NCI-H2029 (cell line): Measurements from ENCODE around the gene CELF4.

Experiments used
- DNase-seq: peaks from one replicate; lab custom pipeline; 2025; lab: John Stamatoyannopoulos, UW

The CELF4 gene

DNA sequence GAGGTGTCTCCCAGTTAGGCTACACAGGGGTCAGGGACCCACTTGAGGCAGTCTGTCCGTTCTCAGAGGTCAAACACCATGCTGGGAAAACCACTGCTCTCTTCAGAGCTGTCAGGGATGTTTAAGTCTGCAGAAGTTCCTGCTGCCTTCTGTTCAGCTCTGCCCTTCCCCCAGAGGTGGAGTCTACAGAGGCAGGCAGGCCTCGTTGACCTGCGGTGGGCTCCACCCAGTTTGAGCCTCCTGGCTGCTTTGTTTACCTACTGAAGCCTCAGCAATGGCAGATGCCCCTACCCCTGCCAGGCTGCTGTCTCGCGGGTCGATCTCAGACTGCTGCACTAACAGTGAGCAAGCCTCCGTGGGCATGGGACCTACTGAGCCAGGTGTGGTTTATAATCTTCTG, 346.3 kb downstream of the CELF4 start:
- no peak for DNase-seq

DNA sequence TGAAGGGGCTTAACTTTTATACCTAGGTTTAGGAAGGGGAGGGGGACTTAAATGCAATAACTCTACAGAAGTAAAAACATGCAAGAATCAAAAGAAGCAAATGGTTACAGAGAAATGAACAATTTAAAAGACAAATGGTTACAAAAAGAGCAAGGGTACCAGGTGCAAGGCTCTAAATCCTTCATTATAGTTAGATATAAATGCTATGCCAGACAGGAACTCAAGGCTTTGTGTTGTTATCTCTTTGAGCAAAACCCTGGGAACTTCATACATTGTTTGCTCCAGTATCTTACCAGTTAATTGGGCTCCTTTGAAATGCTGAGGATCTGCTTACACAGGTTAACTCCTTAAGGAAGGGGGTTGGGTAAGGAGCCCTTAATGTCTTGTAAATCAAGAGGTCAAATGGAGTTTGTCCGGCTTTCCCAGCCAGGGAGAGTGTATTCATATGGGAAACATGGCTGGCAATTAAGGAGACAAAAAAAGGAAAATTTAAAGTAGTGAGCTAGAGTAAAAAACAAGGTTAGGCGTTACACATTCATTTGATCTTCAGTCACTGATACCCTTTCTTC, 347.5 kb downstream of the CELF4 start:
- DNase-seq = no peak

DNA sequence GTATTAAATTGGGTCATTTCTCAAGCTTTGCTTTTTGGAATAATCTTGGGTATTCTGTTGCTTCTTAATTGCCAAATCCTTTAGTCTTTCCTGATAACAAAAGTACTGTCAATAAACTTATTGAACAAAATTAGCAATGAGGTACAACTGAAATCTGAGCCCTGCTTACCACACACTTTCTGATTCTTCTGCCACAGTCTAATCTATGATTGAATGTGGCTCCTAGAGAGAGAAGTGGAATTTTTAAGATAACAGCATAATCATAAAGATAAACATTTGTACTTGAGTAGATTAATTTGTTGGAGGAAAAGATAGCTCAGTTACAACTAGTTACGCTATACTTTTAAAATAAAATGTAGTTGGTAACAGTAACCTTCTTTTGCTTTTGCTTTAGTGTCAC, 354.8 kb downstream of the CELF4 start:
- DNase-seq = no peak

DNA sequence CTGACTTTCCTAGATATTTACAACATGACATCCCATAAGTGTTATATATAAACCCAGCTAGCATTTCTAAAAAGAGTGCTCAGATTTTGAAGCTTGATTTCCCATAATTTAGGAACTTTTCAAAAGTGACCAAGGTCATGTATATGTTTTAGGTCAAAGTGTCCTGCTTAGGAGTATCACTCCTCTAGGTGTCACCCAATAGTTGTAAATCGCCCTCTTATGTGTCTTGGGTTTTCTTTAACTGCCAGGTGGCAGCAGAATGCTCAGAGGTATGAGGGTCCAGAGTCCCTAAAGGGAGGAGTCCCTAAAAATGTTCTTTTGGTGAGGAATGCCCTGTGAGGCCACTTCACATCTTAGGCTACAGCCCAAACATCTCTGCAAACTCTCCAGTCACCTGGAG, 358.3 kb downstream of the CELF4 start:
- no peak for DNase-seq

DNA sequence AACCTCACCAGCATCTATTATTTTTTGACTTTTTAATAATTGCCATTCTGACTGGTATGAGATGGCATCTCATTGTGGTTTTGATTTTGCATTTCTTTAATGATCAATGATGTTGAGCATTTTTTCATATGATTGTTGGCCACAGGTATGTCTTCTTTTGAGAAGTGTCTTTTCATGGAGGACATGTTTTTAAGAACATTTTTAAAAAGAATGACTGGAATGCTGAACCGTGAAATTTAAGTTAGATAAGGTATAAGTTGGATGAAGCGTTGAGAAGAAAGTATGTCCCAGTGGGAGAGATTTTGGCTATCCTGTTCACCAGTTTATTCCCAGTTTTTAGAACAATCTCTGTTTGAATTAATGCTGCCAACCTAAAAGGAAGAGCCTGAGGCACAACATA, 365.9 kb downstream of the CELF4 start:
- DNase-seq = no peak
